ENCODE results near the gene SLC16A2.
"Not testable (repeated sequence)": the region's sequence is repeated elsewhere in the genome, so short reads cannot be mapped to it uniquely, and the experiment has no call there.

SLC16A2 gene

DNA sequence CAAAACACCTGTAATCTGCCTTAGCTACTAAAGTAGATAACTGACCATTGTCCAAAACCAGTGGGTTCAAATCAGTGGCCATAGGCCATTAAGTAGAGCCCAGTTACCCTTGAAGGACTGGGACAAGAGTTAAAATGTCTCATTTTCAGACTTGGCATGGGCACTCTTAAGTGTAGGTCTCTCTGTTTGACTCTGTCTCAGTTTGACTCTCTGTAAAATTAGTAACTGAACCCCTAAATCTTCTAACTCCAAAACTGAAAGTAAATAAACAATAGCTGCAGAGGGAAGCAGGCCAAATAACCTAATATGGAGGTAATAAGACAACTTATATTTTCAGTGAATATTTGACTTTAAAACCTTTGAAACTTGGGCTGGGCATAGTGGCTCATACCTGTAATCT lies 89.1 kb downstream of the SLC16A2 start:
- DNase-seq = no peak

- no peak for DNase-seq
These were observed 90.4 kb downstream of the SLC16A2 start for GRCh38 chrX:74511704-74512103.

- DNase-seq = no peak
These were observed 93.1 kb downstream of the SLC16A2 start for GRCh38 chrX:74514384-74514783.

GRCh38 chrX:74515356-74515755 lies 94.1 kb downstream of the SLC16A2 start:
- no peak for DNase-seq

DNA sequence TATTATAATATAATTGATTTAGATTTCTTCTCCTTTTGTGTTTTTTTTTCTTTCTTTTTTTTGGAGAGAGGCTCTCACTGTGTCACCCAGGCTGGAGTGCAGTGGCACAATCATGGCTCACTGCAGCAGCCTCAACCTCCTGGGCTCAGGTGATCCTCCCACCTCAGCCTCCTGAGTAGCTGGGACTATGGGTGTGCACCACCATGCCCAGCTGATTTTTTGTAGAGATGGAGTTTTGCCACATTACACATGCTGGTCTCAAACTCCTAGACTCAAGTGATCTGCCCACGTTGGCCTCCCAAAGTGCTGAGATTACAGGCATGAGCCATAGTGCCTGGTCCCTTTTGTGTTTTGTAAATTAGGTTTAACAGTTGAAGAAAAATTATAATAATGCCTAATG lies 94.7 kb downstream of the SLC16A2 start:
- not testable (repeated sequence) for DNase-seq

- no peak for DNase-seq
These were observed 98.6 kb downstream of the SLC16A2 start for GRCh38 chrX:74519870-74520269.

DNA sequence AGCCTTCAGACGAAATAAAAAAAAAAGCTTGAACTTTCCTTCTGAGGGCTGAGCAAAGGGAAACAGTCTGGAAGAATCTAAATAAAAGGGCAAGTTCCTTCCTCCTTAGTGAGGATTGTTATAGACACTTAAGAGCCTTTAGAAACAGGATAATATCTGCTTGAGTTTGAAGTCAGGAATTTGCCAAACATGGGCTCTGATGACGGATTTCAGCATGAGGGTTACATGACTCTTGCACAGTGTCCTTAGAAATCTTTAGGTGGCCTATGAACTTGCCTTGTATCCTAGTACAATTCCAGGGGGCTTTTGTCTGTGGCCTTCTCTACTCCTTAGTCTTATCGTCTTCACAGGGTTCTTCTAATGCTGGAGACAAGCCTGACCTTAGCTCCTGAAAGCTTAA lies 99.0 kb downstream of the SLC16A2 start:
- DNase-seq = no peak

GRCh38 chrX:74520896-74521295 lies 99.6 kb downstream of the SLC16A2 start:
- no peak for DNase-seq

DNA sequence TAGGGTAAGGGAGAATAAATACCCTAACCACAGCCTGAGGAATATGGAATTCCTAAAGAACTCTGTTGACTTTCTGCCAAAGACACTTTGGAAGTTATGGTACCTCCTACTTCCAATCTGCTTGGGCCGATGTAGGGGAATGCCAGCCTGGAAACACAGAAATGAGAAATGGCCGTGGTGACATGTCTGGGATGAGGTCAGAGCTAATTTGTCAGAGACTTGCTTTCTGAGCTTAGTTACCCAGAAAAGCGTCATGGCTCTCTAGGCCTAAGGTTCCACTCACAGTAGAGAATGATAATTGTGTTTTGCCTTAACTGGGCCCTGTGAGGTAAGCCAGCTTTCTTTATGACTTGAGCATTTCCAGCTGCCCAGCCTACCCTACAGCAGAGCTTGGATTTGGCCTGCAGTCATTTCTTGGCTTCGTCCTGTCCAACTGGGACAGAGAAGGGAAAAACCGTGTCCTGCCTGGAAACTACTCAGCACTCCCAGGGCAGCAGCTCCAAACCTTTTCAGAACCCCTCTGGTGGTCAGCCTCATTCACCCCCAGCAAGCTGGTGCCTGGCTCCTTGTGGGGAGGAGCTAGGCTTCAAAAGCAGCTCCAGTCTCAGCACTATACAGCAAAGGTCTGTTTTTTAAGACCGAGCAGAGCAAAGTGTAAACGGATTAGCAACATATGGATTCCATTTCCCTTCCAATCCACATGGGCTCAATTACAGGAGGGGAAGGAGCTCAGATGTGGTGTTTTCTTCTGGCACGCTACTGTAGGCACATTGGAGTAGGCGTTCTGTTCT lies 100.9 kb downstream of the SLC16A2 start:
- no peak for DNase-seq

GRCh38 chrX:74523224-74523623 lies 101.9 kb downstream of the SLC16A2 start:
- no peak for DNase-seq

DNA sequence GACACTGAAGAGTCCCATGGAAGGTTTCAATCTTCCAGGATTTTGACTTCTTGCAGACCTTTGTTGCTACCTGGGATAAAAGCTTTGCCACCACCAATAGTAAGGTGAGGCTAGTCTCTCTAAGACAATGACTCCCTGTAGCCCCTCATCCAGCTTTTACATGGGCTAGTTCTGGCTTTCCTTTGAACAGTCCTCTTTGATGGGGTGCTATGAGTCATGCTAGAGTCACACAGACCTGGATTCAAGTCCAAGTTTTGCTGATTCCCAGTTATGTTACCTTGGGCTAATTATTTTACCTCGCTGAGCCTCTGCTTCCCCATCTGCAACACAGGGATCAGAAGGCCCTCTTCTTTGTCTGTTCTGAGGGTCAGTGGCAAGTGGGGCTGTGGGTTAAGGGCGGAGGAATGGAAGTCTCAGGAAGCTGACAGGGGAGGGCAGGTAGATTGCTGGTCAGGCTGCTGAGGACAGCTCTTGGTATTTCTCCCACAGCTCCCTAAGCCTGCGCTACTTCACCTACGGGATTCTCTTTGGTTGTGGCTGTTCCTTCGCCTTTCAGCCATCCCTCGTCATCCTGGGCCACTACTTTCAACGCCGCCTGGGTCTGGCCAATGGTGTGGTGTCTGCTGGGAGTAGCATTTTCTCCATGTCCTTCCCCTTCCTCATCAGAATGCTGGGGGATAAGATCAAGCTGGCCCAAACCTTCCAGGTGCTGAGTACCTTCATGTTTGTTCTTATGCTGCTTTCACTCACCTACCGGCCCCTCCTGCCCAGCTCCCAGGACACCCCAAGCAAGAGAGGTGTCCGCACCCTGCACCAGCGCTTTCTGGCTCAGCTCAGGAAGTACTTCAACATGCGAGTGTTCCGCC lies 102.8 kb downstream of the SLC16A2 start:
- DNase-seq = no peak

- DNase-seq = no peak
These were observed 103.8 kb downstream of the SLC16A2 start for GRCh38 chrX:74525116-74525515.

GRCh38 chrX:74526764-74527163 lies 105.5 kb downstream of the SLC16A2 start:
- no peak for DNase-seq

DNA sequence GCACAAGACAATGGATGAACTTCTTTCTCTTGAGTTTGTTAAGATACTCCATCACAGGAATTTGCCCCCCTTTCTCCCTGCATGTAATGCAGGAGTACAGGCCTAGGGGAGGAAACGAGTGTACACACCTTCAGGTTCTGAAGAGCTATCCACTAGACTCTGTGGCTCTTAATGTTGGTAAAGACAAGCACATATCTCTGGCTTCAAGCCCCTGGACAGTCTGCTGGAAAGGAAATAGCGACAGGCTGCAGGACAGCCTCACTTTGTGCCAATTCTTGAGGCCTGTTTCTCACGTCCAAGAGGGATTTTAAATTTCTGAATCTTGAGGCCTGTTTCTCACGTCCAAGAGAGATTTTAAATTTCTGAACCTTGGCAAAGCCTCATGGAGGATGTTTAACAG lies 106.1 kb downstream of the SLC16A2 start:
- no peak for DNase-seq

GRCh38 chrX:74529311-74529710 lies 108.0 kb downstream of the SLC16A2 start:
- DNase-seq = no peak

DNA sequence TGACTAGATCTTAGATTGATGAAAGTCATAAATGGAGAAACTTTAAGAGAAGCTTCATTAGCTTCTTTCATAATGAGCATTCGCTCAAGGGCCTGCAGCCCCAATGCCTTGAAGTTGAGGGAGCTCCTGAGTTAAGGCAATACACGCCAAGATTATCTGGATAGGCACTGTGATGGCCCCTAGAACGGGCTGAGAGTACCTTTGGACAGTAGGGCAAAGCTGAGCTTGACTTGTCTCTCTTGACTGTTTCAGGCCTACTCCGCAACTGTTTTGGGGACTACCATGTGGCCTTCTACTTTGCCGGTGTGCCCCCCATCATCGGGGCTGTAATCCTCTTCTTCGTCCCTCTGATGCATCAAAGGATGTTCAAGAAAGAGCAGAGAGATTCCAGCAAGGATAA lies 109.8 kb downstream of the SLC16A2 start:
- DNase-seq = no peak

- no peak for DNase-seq
These were observed 113.3 kb downstream of the SLC16A2 start for GRCh38 chrX:74534569-74535038.

- DNase-seq = no peak
These were observed 113.8 kb downstream of the SLC16A2 start for GRCh38 chrX:74535086-74535407.

DNA sequence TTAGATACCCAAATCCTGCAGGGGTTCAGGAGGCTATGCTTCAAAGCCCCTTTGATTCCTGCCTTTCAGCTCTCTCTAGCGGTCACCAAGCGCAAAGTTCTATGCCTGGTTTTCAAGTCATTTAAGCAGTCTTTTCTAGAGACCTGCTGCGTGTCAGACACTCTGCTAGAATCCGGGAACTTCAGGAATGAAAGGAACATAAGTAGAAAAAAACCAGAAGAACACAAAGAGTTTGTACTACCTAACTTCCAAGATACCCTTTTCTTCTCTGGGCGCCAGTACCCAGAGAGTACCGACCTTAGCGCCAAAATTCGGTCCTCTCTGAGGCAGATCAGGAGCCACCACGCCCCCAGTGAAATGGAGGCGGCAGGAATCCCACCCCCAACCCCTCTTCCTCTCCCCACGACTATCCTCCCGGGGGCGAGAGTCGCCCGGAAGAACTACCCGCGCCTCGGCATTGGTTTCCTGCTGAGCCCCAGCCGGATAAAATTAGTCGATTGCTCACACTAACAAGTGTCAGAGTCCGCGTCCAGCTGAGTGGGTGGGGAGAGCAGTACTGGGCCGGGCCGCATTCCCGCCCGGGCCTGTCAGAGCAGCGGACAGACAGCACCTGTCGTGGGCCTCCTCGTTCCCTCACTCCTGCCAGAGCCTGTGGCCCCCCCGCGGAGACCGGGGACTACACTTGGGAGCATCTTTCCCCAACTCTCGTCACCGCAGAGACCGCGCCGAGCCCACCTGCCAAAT lies 114.3 kb downstream of the SLC16A2 start:
- no peak for DNase-seq

DNA sequence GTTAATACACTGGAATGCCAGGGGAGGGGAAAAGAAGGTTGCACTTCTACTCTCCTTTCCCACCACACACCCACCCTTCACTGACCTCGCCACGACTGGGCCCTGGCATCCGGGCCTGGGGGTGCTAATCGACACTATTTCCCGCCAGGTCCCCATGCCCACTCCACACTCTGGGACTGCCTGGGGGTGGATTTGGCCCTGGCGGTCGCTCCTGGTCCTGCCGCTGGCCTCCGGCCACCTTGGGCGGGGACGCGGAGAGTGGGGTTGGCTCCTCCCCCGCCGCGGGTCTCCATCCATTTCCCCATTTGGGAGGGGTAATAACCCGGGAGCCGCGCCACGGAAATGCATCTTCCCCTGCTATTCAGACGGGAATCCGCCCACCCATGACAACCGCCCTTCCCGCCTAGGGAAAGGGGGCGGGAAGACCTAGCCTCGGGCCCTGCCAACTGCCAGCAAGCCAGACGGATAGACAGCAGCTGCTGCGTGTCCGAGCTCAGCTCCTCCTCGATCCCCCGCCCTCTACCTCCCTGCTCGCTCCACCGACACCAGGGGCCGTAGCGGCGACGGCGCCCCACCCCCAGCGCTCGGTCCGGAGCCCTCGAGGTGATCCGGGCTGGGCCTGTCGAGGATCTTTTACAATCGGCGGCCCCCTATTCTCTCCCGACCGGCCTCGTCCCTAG lies 115.0 kb downstream of the SLC16A2 start:
- no peak for DNase-seq

DNA sequence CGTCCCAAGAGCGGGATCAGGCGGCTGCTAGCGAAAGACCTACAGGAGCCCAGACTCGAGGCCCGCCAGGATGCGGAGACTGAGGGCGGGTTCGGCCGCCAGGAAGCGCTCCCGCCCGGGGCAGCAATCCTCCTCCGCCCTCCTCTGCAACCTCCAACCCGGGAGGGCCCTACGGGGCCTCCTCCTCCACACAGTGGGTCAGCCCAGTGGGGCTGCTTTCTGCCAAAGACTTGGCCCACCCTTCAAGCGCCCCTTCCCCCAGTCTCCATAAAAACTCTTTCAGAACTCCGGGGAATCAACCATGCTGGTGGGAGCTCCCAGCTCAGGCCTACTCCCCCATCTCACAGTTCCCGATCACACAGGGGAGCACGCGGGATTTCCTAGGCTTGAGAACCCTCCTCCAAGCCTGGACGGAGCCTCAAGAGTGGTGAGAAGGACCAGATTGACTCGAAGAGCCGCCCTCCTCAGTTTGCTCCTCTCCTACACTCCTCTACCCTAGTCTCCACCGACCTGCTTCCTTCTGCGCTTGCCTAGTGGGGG lies 115.6 kb downstream of the SLC16A2 start:
- DNase-seq = no peak

DNA sequence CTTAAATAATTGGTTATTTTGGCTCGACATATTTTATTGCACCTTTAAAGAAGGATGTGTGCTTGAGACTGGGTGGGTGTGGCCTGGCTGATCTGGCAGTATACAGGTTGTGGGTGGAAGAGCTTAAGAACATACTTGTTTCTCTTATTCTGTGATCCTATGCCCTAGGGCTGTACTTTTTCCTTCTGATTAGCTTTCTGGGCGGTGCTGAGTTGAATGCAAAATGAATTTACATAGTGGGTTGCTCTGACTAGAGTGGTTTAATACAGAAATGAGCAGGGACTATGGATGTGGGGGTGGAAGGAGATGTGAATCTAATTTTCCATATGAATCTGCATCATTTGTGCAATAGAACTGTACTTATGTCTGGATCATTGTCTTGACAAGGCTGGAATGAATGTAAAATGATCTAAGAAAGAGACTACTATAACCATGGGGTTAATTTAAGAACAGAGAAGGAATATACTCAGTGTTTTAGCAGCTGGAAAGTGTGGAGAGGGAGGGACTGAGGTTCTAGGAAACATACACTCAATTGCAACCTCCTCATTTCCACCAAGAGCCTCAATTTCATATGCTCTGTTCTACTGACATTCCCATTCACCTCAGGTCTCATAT lies 119.4 kb downstream of the SLC16A2 start:
- no peak for DNase-seq

All from GDM1 (cell line).